ENCODE results near the gene EVL.

The EVL gene

DNA sequence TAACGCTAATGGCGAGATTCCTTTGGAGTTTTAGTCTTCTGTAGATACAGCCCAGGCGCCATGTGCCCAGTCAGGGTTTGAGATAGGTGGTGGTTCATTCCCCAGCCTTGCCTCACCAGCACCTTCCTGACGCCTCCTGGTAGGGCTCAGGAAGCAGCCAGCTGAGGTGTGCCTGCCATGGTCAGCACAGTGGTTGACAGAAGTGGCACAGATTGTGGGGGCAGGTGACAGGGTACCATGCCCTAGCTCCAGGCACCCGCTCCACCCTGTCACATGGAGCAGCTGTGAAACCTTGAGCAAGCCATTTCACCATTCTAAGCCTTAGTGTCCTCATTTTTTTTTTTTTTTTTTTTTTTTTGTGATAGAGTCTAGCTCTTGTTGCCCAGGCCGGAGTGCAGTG lies 45.6 kb downstream of the EVL start:
- ATAC-seq = no peak
- TF ChIP-seq ZNF8 (CRISPR knock-in tag; IDR thresholded peaks at IDR 0.05) (no peak), RARB (CRISPR knock-in tag; IDR thresholded peaks at IDR 0.05) (no peak), OSR1 (CRISPR knock-in tag; IDR thresholded peaks at IDR 0.05) (no peak), TCF4 (CRISPR knock-in tag; IDR thresholded peaks at IDR 0.05; ENCODE audit: borderline replicate concordance) (no peak), ESRRG (CRISPR knock-in tag; IDR thresholded peaks at IDR 0.05) (no peak), ISL1 (CRISPR knock-in tag; IDR thresholded peaks at IDR 0.05) (no peak), ZNF565 (CRISPR knock-in tag; conservative IDR thresholded peaks at IDR 0.05; ENCODE audit: low read depth) (no peak), ZFP3 (CRISPR knock-in tag; IDR thresholded peaks at IDR 0.05) (no peak)
- TF ChIP-seq, protein P1, sequence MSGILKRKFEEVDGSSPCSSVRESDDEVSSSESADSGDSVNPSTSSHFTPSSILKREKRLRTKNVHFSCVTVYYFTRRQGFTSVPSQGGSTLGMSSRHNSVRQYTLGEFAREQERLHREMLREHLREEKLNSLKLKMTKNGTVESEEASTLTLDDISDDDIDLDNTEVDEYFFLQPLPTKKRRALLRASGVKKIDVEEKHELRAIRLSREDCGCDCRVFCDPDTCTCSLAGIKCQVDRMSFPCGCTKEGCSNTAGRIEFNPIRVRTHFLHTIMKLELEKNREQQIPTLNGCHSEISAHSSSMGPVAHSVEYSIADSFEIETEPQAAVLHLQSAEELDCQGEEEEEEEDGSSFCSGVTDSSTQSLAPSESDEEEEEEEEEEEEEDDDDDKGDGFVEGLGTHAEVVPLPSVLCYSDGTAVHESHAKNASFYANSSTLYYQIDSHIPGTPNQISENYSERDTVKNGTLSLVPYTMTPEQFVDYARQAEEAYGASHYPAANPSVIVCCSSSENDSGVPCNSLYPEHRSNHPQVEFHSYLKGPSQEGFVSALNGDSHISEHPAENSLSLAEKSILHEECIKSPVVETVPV (CRISPR knock-in tag; IDR thresholded peaks at IDR 0.05) = no peak
- TF ChIP-seq, protein P2, sequence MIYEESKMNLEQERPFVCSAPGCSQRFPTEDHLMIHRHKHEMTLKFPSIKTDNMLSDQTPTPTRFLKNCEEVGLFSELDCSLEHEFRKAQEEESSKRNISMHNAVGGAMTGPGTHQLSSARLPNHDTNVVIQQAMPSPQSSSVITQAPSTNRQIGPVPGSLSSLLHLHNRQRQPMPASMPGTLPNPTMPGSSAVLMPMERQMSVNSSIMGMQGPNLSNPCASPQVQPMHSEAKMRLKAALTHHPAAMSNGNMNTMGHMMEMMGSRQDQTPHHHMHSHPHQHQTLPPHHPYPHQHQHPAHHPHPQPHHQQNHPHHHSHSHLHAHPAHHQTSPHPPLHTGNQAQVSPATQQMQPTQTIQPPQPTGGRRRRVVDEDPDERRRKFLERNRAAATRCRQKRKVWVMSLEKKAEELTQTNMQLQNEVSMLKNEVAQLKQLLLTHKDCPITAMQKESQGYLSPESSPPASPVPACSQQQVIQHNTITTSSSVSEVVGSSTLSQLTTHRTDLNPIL (CRISPR knock-in tag; IDR thresholded peaks at IDR 0.05; ENCODE audit: low read depth) = no peak

DNA sequence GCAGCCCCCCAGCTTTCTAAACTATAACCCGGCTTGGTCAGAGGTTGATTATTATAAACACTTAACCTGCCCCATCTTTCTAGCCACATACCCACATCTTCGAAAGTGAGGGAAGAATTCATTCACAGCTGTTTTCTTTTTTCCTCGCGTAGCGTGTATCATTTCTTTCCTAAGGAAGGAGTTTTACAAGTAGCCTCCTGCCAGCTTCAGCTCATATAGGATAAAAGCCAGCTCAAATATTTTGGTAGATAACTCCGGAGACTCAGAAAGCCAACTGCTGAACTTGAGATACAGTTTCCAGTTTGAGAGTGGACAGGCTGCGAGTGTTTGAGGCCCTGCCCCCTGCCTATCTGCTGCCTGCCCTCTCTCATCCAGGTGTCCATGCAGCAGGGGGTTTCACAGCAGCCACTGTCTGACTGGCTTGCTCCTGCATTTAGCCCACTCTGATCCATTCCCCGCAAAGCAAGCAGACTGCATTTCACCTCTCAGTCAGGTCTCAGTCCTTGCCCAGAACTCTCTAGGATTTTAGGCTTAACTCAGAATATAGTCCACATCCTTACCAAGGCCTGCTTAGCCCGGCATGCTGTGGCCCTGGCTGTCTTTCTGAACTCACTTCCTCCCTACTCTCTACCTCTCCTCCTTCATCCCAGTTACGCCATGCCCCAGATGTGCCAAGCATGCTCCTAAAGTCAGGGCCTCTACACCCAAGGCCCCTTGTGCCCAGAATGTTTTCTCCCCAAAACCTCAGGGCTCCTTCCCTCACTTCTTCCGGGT lies 46.9 kb downstream of the EVL start:
- no peak for ATAC-seq
- no peak for TF ChIP-seq ZNF8 (CRISPR knock-in tag; IDR thresholded peaks at IDR 0.05)
- no peak for TF ChIP-seq POU6F1 (CRISPR knock-in tag; IDR thresholded peaks at IDR 0.05; ENCODE audit: borderline replicate concordance, low read depth)
- no peak for TF ChIP-seq OSR1 (CRISPR knock-in tag; IDR thresholded peaks at IDR 0.05)
- TF ChIP-seq, protein P2 (CRISPR knock-in tag; IDR thresholded peaks at IDR 0.05; ENCODE audit: low read depth) = no peak
- TF ChIP-seq BACH2 (CRISPR knock-in tag; IDR thresholded peaks at IDR 0.05; ENCODE audit: borderline replicate concordance) = no peak
- no peak for TF ChIP-seq CSDC2 (CRISPR knock-in tag; IDR thresholded peaks at IDR 0.05)
- no peak for TF ChIP-seq PPARA (CRISPR knock-in tag; IDR thresholded peaks at IDR 0.05; ENCODE audit: borderline replicate concordance)
- TF ChIP-seq ZC3H10 (CRISPR knock-in tag; IDR thresholded peaks at IDR 0.05) = no peak
- no peak for TF ChIP-seq TOX (CRISPR knock-in tag; IDR thresholded peaks at IDR 0.05; ENCODE audit: borderline replicate concordance)
- no peak for TF ChIP-seq ZFP30 (CRISPR knock-in tag; IDR thresholded peaks at IDR 0.05)
- no peak for TF ChIP-seq ESRRG (CRISPR knock-in tag; IDR thresholded peaks at IDR 0.05)
- TF ChIP-seq, protein P1 (CRISPR knock-in tag; IDR thresholded peaks at IDR 0.05) = no peak
- TF ChIP-seq ARNTL (CRISPR knock-in tag; IDR thresholded peaks at IDR 0.05; ENCODE audit: borderline replicate concordance, low read depth) = no peak
- TF ChIP-seq ZFP3 (CRISPR knock-in tag; IDR thresholded peaks at IDR 0.05) = no peak
- TF ChIP-seq ZNF565 (CRISPR knock-in tag; conservative IDR thresholded peaks at IDR 0.05; ENCODE audit: low read depth) = no peak
- TF ChIP-seq TSHZ2 (CRISPR knock-in tag; IDR thresholded peaks at IDR 0.05) = no peak
- no peak for TF ChIP-seq GLIS3 (CRISPR knock-in tag; IDR thresholded peaks at IDR 0.05)
- no peak for TF ChIP-seq TCF4 (CRISPR knock-in tag; IDR thresholded peaks at IDR 0.05; ENCODE audit: borderline replicate concordance)

Data from SK-N-SH treated with all-trans-retinoic acid at 6 μM for 48 hours (cell line).